Measurements from ENCODE around the gene TANGO2. TPM values are rescaled to one million over a fixed set of nuclear protein-coding genes. Genes with fewer than 3 reads are reported as not detected.
A peak's percentile ranks its signal among the peaks of the same experiment; 100 is the strongest.

TANGO2 gene
- total and polyA plus RNA-seq, 10 of the 15 experiments (the other 5 are each of a cell fraction or from before 2014, with no cell fraction given) = 4.0 to 24.8 (median 20.9) TPM

GRCh38 chr22:20083157-20083890 is 62.4 kb downstream of the TANGO2 start:
- no TSS peak for BruUV-seq (replicated peaks)
- ChIA-PET CTCF (interaction anchor here (1.1 to 1.2 kb wide), 2 partner anchors 16 to 118 kb away, joined by 3 read pairs; no protein-coding TSS in a partner anchor), RAD21 (ENCODE audit: unreplicated experiment) (no interaction called here), POLR2A (interaction anchor here (0.8 kb wide), 1 partner anchor 34 kb away, joined by 3 read pairs; the partner anchor contains the start of gene TRMT2A), SMC1A (ENCODE audit: uncharacterized antibody, unreplicated experiment) (no interaction called here)
- H3K27ac ChIP-seq (ENCODE audit: control insufficient read depth, insufficient read depth) = no peak overlapping the region
- peak overlapping the region; percentile 46 for H3K4me2 ChIP-seq (ENCODE audit: control insufficient read depth, insufficient read depth)
- WGBS (ENCODE audit: insufficient coverage, insufficient replicate concordance, low lambda C conversion rate, missing lambda C conversion rate) = 93% methylated on average over 10 of the region's 10 CpGs
- DNase-seq (ENCODE audit: low read depth, low spot score) (no peak), FAIRE-seq (no peak), ATAC-seq (no peak)
- in situ Hi-C loops (cut with MboI) (no loop called here), intact Hi-C loops (cut with micrococcal nuclease; ENCODE audit: unreplicated experiment) (no loop called here)
- H3K9ac ChIP-seq (ENCODE audit: control insufficient read depth, insufficient read depth, low read length) = no peak overlapping the region
- H3K4me3 ChIP-seq = peak overlapping the region; percentile 32; the same call in 1 of the 2 replicates
- TF ChIP-seq ZBTB33 (IDR thresholded peaks at IDR 0.05) (peak; percentile 25; the same call in 1 of the 2 replicates), BRCA1 (IDR thresholded peaks at IDR 0.05; ENCODE audit: low read depth, low read length) (no peak), HSF1 (IDR thresholded peaks at IDR 0.05; ENCODE audit: low read depth, low read length) (no peak), YBX1 (IDR thresholded peaks at IDR 0.05) (no peak)
- H3K36me3 ChIP-seq (ENCODE audit: control insufficient read depth in 2 of 2, insufficient read depth in 2 of 2, low read length in 1 of 2) = peaks cover 11 to 15% of the 10 kb centered on the region in 2 experiments
- peaks cover 57% of the 10 kb centered on the region for H3K79me2 ChIP-seq (ENCODE audit: control insufficient read depth, insufficient read depth, low read length)
- peaks cover 8% of the 10 kb centered on the region for H3K4me1 ChIP-seq (ENCODE audit: control insufficient read depth, insufficient read depth, low read length)
- H4K20me1 ChIP-seq (ENCODE audit: control insufficient read depth, insufficient read depth) = no peaks in the 10 kb centered on the region
- H3K9me3 ChIP-seq (replicated peaks; ENCODE audit: control insufficient read depth, insufficient read depth, low read length) = no peaks in the 10 kb centered on the region
- H2AFZ ChIP-seq (ENCODE audit: control insufficient read depth, low read depth, low read length) = no peak overlapping the region
- no peaks in the 10 kb centered on the region for H3K27me3 ChIP-seq (replicated peaks in 1 of 2; ENCODE audit: control insufficient read depth in 2 of 2, insufficient read depth in 2 of 2, low read length in 1 of 2)
